Activated CD4-positive, CD25-positive, alpha-beta regulatory T cell treated with anti-CD3 and anti-CD28 coated beads, Interleukin-2, amount 50 U/mL, for 16 hours (primary cell): Measurements from ENCODE around the gene PRKAR2B.
"Not testable (repeated sequence)": the region's sequence is repeated elsewhere in the genome, so short reads cannot be mapped to it uniquely, and the experiment has no call there.

Source experiments
- DNase-seq: peaks from one replicate; pipeline ENCODE4 v3.0.0-alpha.2; 2020; ENCODE audit warnings: low read depth, low spot score

Gene PRKAR2B

GRCh38 chr7:107115762-107116540, 71.4 kb downstream of the PRKAR2B start:
- DNase-seq, result no peak

- DNase-seq, result no peak
These were observed 73.8 kb downstream of the PRKAR2B start for GRCh38 chr7:107118109-107118900.

- DNase-seq, result no peak
These were observed 75.0 kb downstream of the PRKAR2B start for GRCh38 chr7:107119376-107120105.

GRCh38 chr7:107122486-107122911, 78.0 kb downstream of the PRKAR2B start:
- DNase-seq, result no peak

GRCh38 chr7:107123392-107123791, 78.9 kb downstream of the PRKAR2B start:
- DNase-seq, result no peak

- DNase-seq, result no peak
These were observed 81.0 kb downstream of the PRKAR2B start for GRCh38 chr7:107125475-107125874.

- DNase-seq, result no peak
These were observed 83.7 kb downstream of the PRKAR2B start for GRCh38 chr7:107128217-107128616.

- DNase-seq, result no peak
These were observed 84.2 kb downstream of the PRKAR2B start for GRCh38 chr7:107128748-107129147.

GRCh38 chr7:107130487-107131220, 86.1 kb downstream of the PRKAR2B start:
- DNase-seq, result no peak

- no peak for DNase-seq
These were observed 88.9 kb downstream of the PRKAR2B start for GRCh38 chr7:107133396-107133795.

GRCh38 chr7:107138696-107139420, 94.4 kb downstream of the PRKAR2B start:
- DNase-seq, result no peak

GRCh38 chr7:107143875-107144274, 99.4 kb downstream of the PRKAR2B start:
- DNase-seq, result not testable (repeated sequence)

- DNase-seq, result no peak
These were observed 100.7 kb downstream of the PRKAR2B start for GRCh38 chr7:107145067-107145838.

- no peak for DNase-seq
These were observed 103.2 kb downstream of the PRKAR2B start for GRCh38 chr7:107147464-107148393.

GRCh38 chr7:107148721-107149120, 104.2 kb downstream of the PRKAR2B start:
- no peak for DNase-seq

- DNase-seq, result no peak
These were observed 105.4 kb downstream of the PRKAR2B start for GRCh38 chr7:107149863-107150262.

- peak; percentile 63 for DNase-seq
These were observed 106.0 kb downstream of the PRKAR2B start for GRCh38 chr7:107150375-107151073.

- no peak for DNase-seq
These were observed 107.0 kb downstream of the PRKAR2B start for GRCh38 chr7:107151538-107151937.
